ENCODE results near the gene PPP2R5D.

PPP2R5D gene

DNA sequence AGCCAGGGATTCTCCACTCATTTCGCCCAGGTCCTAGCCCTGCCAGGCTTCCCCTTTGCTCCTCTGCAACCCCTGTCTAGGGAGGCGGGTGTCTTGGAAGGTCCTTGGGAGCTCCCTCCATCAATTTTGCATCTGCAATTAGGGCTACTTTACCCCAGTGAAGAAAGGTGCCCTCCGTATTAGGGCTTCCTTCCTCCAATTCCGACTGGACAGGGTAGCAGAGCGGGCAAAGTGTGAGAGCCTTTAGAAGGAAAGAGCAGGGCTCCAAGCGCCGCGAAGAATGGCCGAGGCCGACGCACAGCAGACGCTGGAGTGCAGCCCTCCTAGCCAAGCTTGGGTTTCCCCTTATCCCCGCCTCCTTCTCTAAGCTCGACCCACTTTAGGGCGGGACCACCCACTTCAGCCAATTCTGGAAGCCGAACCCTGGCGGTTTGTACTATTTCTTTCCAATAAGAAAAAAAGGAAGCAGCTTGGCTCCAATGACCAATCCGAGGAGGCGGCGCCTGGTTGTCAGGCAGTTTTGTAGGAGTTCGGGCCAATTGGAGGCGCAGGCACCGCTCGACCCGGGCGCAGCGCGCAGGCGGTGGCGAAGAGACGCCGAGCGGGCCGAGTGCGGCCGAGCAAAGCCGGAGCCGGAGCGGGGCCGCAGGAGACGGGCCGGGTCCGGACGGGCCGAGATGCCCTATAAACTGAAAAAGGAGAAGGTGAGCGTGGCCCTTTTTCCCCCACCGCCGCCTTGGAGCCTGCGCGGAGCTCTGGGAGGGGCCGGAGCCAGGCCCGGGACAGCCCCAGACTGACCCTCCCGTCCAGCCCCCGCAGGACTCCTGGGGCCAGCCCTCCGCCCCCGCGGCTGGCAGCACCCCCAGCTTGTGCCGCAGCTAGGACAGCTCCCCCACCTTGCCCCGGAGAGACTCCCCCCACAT, at the start of gene PPP2R5D:
TSS of gene PPP2R5D (plus strand) at position 570 of the 923 bp plus-strand sequence. CDS start at position 678, 108 bp downstream.
- TF ChIP-seq ZFX (IDR thresholded peaks at IDR 0.05): peak; percentile 51; the same call in 1 of the 2 replicates
- TF ChIP-seq CTCF (conservative IDR thresholded peaks at IDR 0.05): no peak
- peak within 1 kb of the TSS; percentile 87 for H3K27ac ChIP-seq

GRCh38 chr6:42935322-42935721, 49.0 kb upstream of the PPP2R5D start:
- TF ChIP-seq CTCF (conservative IDR thresholded peaks at IDR 0.05): no peak
- TF ChIP-seq ZFX (IDR thresholded peaks at IDR 0.05): no peak

GRCh38 chr6:42936398-42936797, 48.0 kb upstream of the PPP2R5D start:
- TF ChIP-seq ZFX (IDR thresholded peaks at IDR 0.05): no peak
- no peak overlapping the region for H3K27ac ChIP-seq

More at GRCh38 chr6:42935322-42935721, 49.0 kb upstream of the PPP2R5D start:
- H3K27ac ChIP-seq: no peak overlapping the region

DNA sequence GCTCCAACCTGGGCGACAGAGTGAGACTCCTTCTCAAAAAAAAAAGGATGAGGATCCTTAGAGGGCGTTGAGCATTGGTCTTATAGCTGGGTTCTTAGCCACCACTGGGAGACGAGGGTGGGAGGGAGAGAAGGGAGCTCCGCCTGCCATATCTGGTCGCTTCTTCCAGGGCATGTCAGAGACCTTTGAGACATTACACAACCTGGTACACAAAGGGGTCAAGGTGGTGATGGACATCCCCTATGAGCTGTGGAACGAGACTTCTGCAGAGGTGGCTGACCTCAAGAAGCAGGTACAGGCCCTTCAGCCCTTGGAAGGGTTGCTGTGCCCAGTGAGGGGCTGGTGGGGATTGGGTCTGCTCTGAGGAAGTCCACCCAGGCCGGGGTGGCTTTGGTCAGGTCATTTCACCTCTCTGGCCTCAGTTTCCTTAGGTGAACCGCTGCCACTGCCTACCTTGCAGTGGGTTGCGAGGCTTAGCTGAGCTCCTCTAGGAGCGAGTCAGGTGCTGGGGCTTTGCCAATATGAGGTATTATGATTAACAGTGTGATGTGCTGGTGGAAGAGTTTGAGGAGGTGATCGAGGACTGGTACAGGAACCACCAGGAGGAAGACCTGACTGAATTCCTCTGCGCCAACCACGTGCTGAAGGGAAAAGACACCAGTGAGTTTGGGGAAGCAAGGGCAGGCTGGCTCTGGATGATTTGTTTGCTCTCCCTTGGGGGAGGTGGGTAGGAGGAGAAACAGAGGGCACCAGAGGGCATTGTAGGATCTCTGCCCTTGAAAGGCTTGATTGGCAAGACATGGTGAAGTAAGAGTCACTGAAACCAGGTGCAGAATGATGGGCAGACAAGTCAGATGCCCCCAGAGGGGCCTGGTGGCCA, 46.6 kb upstream of the PPP2R5D start:
- TF ChIP-seq ZFX (IDR thresholded peaks at IDR 0.05): no peak
- no peak for TF ChIP-seq CTCF (conservative IDR thresholded peaks at IDR 0.05)
- H3K27ac ChIP-seq: peak overlapping the region; percentile 51; the same call in 1 of the 2 replicates

GRCh38 chr6:42938428-42938796, 46.0 kb upstream of the PPP2R5D start:
- peak overlapping the region; percentile 51 for H3K27ac ChIP-seq
- TF ChIP-seq CTCF (conservative IDR thresholded peaks at IDR 0.05) (no peak), ZFX (IDR thresholded peaks at IDR 0.05) (no peak)

DNA sequence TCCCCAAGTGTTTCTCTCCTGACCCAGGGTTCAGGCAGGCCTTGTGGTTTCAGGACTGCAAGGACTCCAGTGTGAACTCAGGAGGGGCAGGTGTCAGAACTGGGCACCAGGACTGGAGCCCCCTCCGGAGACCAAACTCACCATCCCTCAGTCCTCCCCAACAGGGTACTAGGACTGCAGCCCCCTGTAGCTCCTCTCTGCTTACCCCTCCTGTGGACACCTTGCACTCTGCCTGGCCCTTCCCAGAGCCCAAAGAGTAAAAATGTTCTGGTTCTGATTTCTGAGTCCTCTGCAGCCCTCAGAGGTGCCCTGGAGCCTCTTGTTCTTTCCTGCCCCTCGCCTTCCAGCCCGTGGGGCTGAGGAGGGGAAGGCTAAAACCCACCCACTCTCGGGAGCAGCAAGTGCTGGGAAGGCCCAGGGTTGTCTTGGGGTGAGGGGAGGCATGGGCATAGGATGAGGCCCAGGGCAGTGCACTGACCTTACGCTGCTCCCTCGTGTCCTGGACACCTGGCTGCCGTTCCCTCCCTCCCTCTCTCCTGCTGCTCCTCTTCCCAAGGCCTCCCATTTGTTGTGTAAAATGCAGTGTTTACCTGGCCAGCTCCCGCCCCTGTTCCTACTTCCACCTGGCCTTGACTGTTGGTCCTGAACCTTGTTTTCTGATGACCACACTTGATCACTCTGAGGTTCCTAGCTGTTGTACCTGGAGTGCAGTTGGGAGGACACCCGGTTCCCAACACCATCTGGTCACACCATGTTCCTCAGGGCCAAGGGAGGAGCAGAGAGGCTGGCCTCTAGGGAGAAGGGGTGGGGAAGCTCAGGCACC, 45.2 kb upstream of the PPP2R5D start:
- TF ChIP-seq ZFX (IDR thresholded peaks at IDR 0.05) (no peak), CTCF (conservative IDR thresholded peaks at IDR 0.05) (no peak)
- H3K27ac ChIP-seq: peak overlapping the region; percentile 51

DNA sequence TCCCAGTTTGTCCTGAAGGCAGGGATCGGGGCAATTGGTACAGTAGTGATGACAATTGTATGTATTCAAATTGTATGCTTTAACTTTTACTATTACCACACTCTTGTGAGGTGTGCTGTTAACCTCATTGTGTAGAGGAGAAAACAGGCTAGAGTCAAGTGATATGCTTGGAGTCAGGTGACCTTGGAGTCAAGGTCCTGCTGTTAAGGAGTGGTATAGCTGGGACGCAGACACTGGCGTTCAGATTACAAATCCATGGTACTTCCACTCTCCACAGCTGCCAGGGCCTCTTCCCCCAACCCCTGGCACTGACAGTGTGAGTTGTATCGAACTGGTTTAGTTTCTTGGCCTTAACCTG, 44.6 kb upstream of the PPP2R5D start:
- peak overlapping the region; percentile 51 for H3K27ac ChIP-seq
- no peak for TF ChIP-seq CTCF (conservative IDR thresholded peaks at IDR 0.05)
- no peak for TF ChIP-seq ZFX (IDR thresholded peaks at IDR 0.05)
